ENCODE measurements around the gene GRIK3.

The GRIK3 gene

GRCh38 chr1:36913016-36913415, 121.3 kb downstream of the GRIK3 start:
- ChIA-PET POLR2A (no interaction called here), CTCF (no interaction called here)
- H3K4me3 ChIP-seq (ENCODE audit: low read depth, low read length), result no peak overlapping the region
- H3K4me1 ChIP-seq (ENCODE audit: control insufficient read depth, insufficient read depth, low read length), result no peaks in the 10 kb centered on the region
- H3K36me3 ChIP-seq (ENCODE audit: control insufficient read depth in 2 of 2, insufficient read depth in 1 of 2, low read length in 2 of 2), result no peaks in the 10 kb centered on the region
- no peaks in the 10 kb centered on the region for H3K9me3 ChIP-seq (ENCODE audit: control insufficient read depth, insufficient read depth, low read depth, low read length)
- H3K27ac ChIP-seq (ENCODE audit: extremely low read depth, low read depth, low read length), result no peak overlapping the region
- TF ChIP-seq, protein P1, sequence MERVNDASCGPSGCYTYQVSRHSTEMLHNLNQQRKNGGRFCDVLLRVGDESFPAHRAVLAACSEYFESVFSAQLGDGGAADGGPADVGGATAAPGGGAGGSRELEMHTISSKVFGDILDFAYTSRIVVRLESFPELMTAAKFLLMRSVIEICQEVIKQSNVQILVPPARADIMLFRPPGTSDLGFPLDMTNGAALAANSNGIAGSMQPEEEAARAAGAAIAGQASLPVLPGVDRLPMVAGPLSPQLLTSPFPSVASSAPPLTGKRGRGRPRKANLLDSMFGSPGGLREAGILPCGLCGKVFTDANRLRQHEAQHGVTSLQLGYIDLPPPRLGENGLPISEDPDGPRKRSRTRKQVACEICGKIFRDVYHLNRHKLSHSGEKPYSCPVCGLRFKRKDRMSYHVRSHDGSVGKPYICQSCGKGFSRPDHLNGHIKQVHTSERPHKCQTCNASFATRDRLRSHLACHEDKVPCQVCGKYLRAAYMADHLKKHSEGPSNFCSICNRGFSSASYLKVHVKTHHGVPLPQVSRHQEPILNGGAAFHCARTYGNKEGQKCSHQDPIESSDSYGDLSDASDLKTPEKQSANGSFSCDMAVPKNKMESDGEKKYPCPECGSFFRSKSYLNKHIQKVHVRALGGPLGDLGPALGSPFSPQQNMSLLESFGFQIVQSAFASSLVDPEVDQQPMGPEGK (tag by site-specific recombination; IDR thresholded peaks at IDR 0.05), result no peak
- TF ChIP-seq KLF9 (tag by site-specific recombination; IDR thresholded peaks at IDR 0.05; ENCODE audit: low read depth), result 0 out of 2 replicates have a peak, but pooled peaks have one; percentile 17

DNA sequence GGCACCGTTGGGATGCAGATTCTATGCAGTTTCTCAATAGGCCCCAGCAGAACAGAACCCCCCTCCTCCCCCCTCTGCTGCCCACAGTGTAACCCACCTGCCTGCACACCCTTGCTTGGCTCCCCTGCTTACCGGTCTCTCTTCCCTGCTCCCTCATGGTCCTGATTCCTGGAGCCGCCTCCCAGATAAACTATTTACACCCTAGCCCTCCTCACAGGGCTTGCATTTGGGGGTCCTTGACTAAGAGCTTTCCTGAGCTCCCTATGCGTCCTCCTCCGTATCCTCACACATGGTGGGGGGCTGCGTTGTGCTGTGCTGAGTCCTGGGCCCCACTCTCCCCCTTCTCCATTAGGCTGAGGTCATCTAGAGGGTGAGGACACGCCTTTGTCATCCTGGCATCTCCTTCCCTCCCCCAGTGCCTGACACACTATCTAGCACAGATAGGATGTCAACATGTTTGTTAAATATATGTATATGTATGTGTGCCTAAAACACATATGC, 121.9 kb downstream of the GRIK3 start:
- POLR2A ChIA-PET, result no interaction called here
- no peak overlapping the region for H3K4me3 ChIP-seq (ENCODE audit: low read depth, low read length)
- TF ChIP-seq ZNF146 (tag by site-specific recombination; IDR thresholded peaks at IDR 0.05), result no peak
- TF ChIP-seq ZNF560 (tag by site-specific recombination; IDR thresholded peaks at IDR 0.05; ENCODE audit: borderline replicate concordance), result no peak
- TF ChIP-seq ZBTB49 (tag by site-specific recombination; IDR thresholded peaks at IDR 0.05; ENCODE audit: low read depth), result no peak
- H3K9me3 ChIP-seq (ENCODE audit: control insufficient read depth, insufficient read depth, low read depth, low read length), result no peaks in the 10 kb centered on the region
- no peaks in the 10 kb centered on the region for H3K4me1 ChIP-seq (ENCODE audit: control insufficient read depth, insufficient read depth, low read length)
- CTCF ChIA-PET, result no interaction called here
- no peaks in the 10 kb centered on the region for H3K36me3 ChIP-seq (ENCODE audit: control insufficient read depth in 2 of 2, insufficient read depth in 1 of 2, low read length in 2 of 2)
- H3K27ac ChIP-seq (ENCODE audit: extremely low read depth, low read depth, low read length), result no peak overlapping the region

- POLR2A ChIA-PET, result no interaction called here
Measured at GRCh38 chr1:36911561-36912364, 122.6 kb downstream of the GRIK3 start.

GRCh38 chr1:36910886-36911540, 123.3 kb downstream of the GRIK3 start:
- ChIA-PET POLR2A (no interaction called here), CTCF (no interaction called here)
- H3K4me1 ChIP-seq (ENCODE audit: control insufficient read depth, insufficient read depth, low read length), result no peaks in the 10 kb centered on the region
- H3K4me3 ChIP-seq (ENCODE audit: low read depth, low read length), result no peak overlapping the region
- H3K9me3 ChIP-seq (ENCODE audit: control insufficient read depth, insufficient read depth, low read depth, low read length), result no peaks in the 10 kb centered on the region
- no peaks in the 10 kb centered on the region for H3K36me3 ChIP-seq (ENCODE audit: control insufficient read depth in 2 of 2, insufficient read depth in 1 of 2, low read length in 2 of 2)
- no peak overlapping the region for H3K27ac ChIP-seq (ENCODE audit: extremely low read depth, low read depth, low read length)
- TF ChIP-seq, protein P2, sequence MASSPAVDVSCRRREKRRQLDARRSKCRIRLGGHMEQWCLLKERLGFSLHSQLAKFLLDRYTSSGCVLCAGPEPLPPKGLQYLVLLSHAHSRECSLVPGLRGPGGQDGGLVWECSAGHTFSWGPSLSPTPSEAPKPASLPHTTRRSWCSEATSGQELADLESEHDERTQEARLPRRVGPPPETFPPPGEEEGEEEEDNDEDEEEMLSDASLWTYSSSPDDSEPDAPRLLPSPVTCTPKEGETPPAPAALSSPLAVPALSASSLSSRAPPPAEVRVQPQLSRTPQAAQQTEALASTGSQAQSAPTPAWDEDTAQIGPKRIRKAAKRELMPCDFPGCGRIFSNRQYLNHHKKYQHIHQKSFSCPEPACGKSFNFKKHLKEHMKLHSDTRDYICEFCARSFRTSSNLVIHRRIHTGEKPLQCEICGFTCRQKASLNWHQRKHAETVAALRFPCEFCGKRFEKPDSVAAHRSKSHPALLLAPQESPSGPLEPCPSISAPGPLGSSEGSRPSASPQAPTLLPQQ (tag by site-specific recombination; IDR thresholded peaks at IDR 0.05), result no peak
- TF ChIP-seq ZIC2 (tag by site-specific recombination; IDR thresholded peaks at IDR 0.05), result no peak
- TF ChIP-seq KLF9 (tag by site-specific recombination; IDR thresholded peaks at IDR 0.05; ENCODE audit: low read depth), result no peak
- TF ChIP-seq ZNF311 (tag by site-specific recombination; IDR thresholded peaks at IDR 0.05; ENCODE audit: borderline replicate concordance), result no peak
- no peak for TF ChIP-seq ZNF837 (tag by site-specific recombination; IDR thresholded peaks at IDR 0.05)
- TF ChIP-seq ZNF48 (tag by site-specific recombination; IDR thresholded peaks at IDR 0.05), result no peak
- TF ChIP-seq ZNF596 (tag by site-specific recombination; IDR thresholded peaks at IDR 0.05), result no peak
- TF ChIP-seq TRIM28 (IDR thresholded peaks at IDR 0.05; ENCODE audit: borderline replicate concordance, low read length), result no peak
- no peak for TF ChIP-seq ZNF19 (tag by site-specific recombination; IDR thresholded peaks at IDR 0.05; ENCODE audit: low read depth)
- no peak for TF ChIP-seq GLI4 (tag by site-specific recombination; IDR thresholded peaks at IDR 0.05)
- TF ChIP-seq ZNF248 (tag by site-specific recombination; IDR thresholded peaks at IDR 0.05), result no peak
- no peak for TF ChIP-seq ZNF174 (tag by site-specific recombination; IDR thresholded peaks at IDR 0.05)

More at GRCh38 chr1:36911561-36912364, 122.6 kb downstream of the GRIK3 start:
- Histone ChIP-seq H3K36me3 (ENCODE audit: control insufficient read depth in 2 of 2, insufficient read depth in 1 of 2, low read length in 2 of 2) (no peaks in the 10 kb centered on the region), H3K27ac (ENCODE audit: extremely low read depth, low read depth, low read length) (no peak overlapping the region), H3K4me1 (ENCODE audit: control insufficient read depth, insufficient read depth, low read length) (no peaks in the 10 kb centered on the region), H3K4me3 (ENCODE audit: low read depth, low read length) (no peak overlapping the region), H3K9me3 (ENCODE audit: control insufficient read depth, insufficient read depth, low read depth, low read length) (no peaks in the 10 kb centered on the region)
- TF ChIP-seq ZNF302 (tag by site-specific recombination; IDR thresholded peaks at IDR 0.05; ENCODE audit: low read depth) (no peak), ZSCAN16 (tag by site-specific recombination; IDR thresholded peaks at IDR 0.05) (no peak), ZSCAN4 (tag by site-specific recombination; IDR thresholded peaks at IDR 0.05) (no peak), PRDM1 (tag by site-specific recombination; IDR thresholded peaks at IDR 0.05) (no peak), ZNF394 (tag by site-specific recombination; IDR thresholded peaks at IDR 0.05; ENCODE audit: borderline replicate concordance) (no peak)
- CTCF ChIA-PET, result no interaction called here
